GM12878 (cell line): ENCODE measurements around the gene TSC2. TPM values are rescaled to one million over a fixed set of nuclear protein-coding genes. Genes with fewer than 3 reads are reported as not detected.

Experiments
- CHD2 ChIP-seq: IDR thresholded peaks from 2 replicates; pipeline ENCODE4 v1.6.1; 2011; ENCODE audit warnings: low read depth, low read length, improper control_type of control experiment, borderline replicate concordance
- DPF2 ChIP-seq: fragments of 450-650 bp; IDR thresholded peaks from 2 replicates; pipeline ENCODE4 v1.6.1; 2017; ENCODE audit warnings: mild to moderate bottlenecking
- HDAC6 ChIP-seq: fragments of 200-600 bp; sonication (generic); IDR thresholded peaks from one replicate; pipeline ENCODE4 v1.8.0; 2017; ENCODE audit warnings: antibody characterized with exemption; ENCODE audit not compliant: unreplicated experiment
- NBN ChIP-seq: fragments of 450-650 bp; IDR thresholded peaks from 2 replicates; pipeline ENCODE4 v1.6.1; 2016
- NFYA ChIP-seq: IDR thresholded peaks from 2 replicates; pipeline ENCODE4 v1.6.1; 2011; ENCODE audit warnings: low read depth, mild to moderate bottlenecking, low read length, improper control_type of control experiment, borderline replicate concordance
- NR2C1 ChIP-seq: fragments of 450-650 bp; IDR thresholded peaks from 2 replicates; pipeline ENCODE4 v1.6.1; 2017; ENCODE audit warnings: antibody characterized with exemption, mild to moderate bottlenecking, moderate library complexity
- PAX8 ChIP-seq: fragments of 450-650 bp; IDR thresholded peaks from 2 replicates; pipeline ENCODE4 v1.6.1; 2017; ENCODE audit warnings: mild to moderate bottlenecking, moderate library complexity
- PBX3 ChIP-seq: IDR thresholded peaks from 2 replicates; pipeline ENCODE4 v1.6.1; 2011; ENCODE audit warnings: mild to moderate bottlenecking, low read depth, low read length, moderate library complexity; ENCODE audit not compliant: insufficient replicate concordance
- PKNOX1 ChIP-seq: fragments of 450-650 bp; IDR thresholded peaks from 2 replicates; pipeline ENCODE4 v1.6.1; 2016; ENCODE audit warnings: mild to moderate bottlenecking
- RELA ChIP-seq: fragments of 450-650 bp; IDR thresholded peaks from 2 replicates; pipeline ENCODE4 v1.8.0; 2014; ENCODE audit warnings: borderline replicate concordance; ENCODE audit not compliant: partially characterized antibody
- YBX1 ChIP-seq: fragments of 450-650 bp; IDR thresholded peaks from 2 replicates; pipeline ENCODE4 v1.6.1; 2016; ENCODE audit warnings: antibody characterized with exemption
- YY1 ChIP-seq: IDR thresholded peaks from 2 replicates; pipeline ENCODE4 v1.6.1; 2011; ENCODE audit warnings: low read depth, mild to moderate bottlenecking, low read length
- ZZZ3 ChIP-seq: IDR thresholded peaks from 2 replicates; pipeline ENCODE4 v1.6.1; 2011; ENCODE audit warnings: low read depth; ENCODE audit not compliant: control insufficient read depth, insufficient read length
- polyA plus RNA-seq, 11 experiments: library from polyadenylated mRNA; depleted of rRNA in 4 of 11; unstranded in 6 of 11; stranded (reverse) in 5 of 11; fragments of >200 nt; fragmentation: Nextera tagmentation in 4 of 11; fragmentation: Illumina TruSeq in 1 of 11; extraction: Ambion mirVana in 4 of 11; extraction: Trizol in 1 of 11; gene quantifications; 1 replicate in 1 of 11; 2 replicates in 10 of 11; pipeline versions ENCODE4 v1.2.1 to v1.2.3, GENCODE V29; 2011 to 2016; ENCODE audit warnings: inconsistent platforms in 2 of 11, missing spikeins in 2 of 11, low read depth in 1 of 11
- total RNA-seq, 4 experiments: library from RNA; depleted of rRNA in 3 of 4; stranded (reverse); fragments of >200 nt in 3 of 4; fragmentation: Illumina TruSeq in 1 of 4; extraction: Trizol in 1 of 4; gene quantifications; 2 replicates each; pipeline versions ENCODE4 v1.2.1 to v1.2.3, GENCODE V29; 2013 to 2021

TSC2 gene
- total and polyA plus RNA-seq, 10 of the 15 experiments (the other 5 are each of a cell fraction or from before 2014, with no cell fraction given), result 1.6 to 77.0 (median 21.6) TPM

GRCh38 chr16:2053897-2054296 is 6.1 kb downstream of the TSC2 start (continued):
- TF ChIP-seq PBX3 (no peak), YBX1 (no peak), NBN (no peak), PKNOX1 (no peak), NFYA (no peak), YY1 (no peak), DPF2 (no peak), CHD2 (no peak), HDAC6 (no peak), PAX8 (no peak), RELA (no peak), ZZZ3 (no peak), NR2C1 (no peak)
